GM23338 (cell line): ENCODE data around the gene TIAM1. TPM values are rescaled to one million over a fixed set of nuclear protein-coding genes. Genes with fewer than 3 reads are reported as not detected.

Experiments
- ATAC-seq: fragments of 200-7000 bp; cut with Tn5 transposase; 3 replicates; pipeline ENCODE4 v1.9.1; 2020
- DNase-seq: peaks from one replicate; pipeline ENCODE4 v3.0.0-alpha.2; 2015; ENCODE audit warnings: low spot score
- H2AFZ ChIP-seq: fragments of 200-600 bp; sonication (generic); 2 replicates; pipeline ENCODE4 v1.8.0; 2016; ENCODE audit warnings: antibody characterized with exemption, mild to moderate bottlenecking, moderate library complexity
- H3F3A ChIP-seq: fragments of 200-600 bp; sonication (generic); replicated peaks from 2 replicates; pipeline ENCODE4 v1.8.0; 2017; ENCODE audit warnings: antibody characterized with exemption, mixed run types, low read depth
- H3K27ac ChIP-seq: fragments of 200-600 bp; sonication (generic); 2 replicates; pipeline ENCODE4 v1.6.1; 2016; ENCODE audit warnings: low read depth
- H3K27me3 ChIP-seq: fragments of 200-600 bp; sonication (generic); 2 replicates; pipeline ENCODE4 v1.8.0; 2016; ENCODE audit warnings: mild to moderate bottlenecking, mixed run types, moderate library complexity; ENCODE audit not compliant: insufficient read depth
- H3K36me3 ChIP-seq: fragments of 200-600 bp; sonication (generic); 2 replicates; pipeline ENCODE4 v1.8.0; 2016; ENCODE audit warnings: mild to moderate bottlenecking; ENCODE audit not compliant: insufficient read depth
- H3K4me1 ChIP-seq: fragments of 200-600 bp; sonication (generic); 2 replicates; pipeline ENCODE4 v1.8.0; 2016; ENCODE audit warnings: mild to moderate bottlenecking, moderate library complexity; ENCODE audit not compliant: insufficient read depth
- H3K4me2 ChIP-seq: fragments of 200-600 bp; sonication (generic); 2 replicates; pipeline ENCODE4 v1.7.1; 2017; ENCODE audit warnings: mixed run types
- H3K4me3 ChIP-seq: fragments of 200-600 bp; sonication (generic); 2 replicates; pipeline ENCODE4 v1.6.1; 2016; ENCODE audit warnings: mixed run types
- H3K79me2 ChIP-seq: fragments of 200-600 bp; sonication (generic); replicated peaks from 2 replicates; pipeline ENCODE4 v1.8.0; 2017; ENCODE audit warnings: mild to moderate bottlenecking; ENCODE audit not compliant: insufficient read depth
- H3K9me2 ChIP-seq: fragments of 200-600 bp; sonication (generic); 2 replicates; pipeline ENCODE4 v1.8.0; 2017; ENCODE audit not compliant: insufficient read depth
- H4K20me1 ChIP-seq: fragments of 200-600 bp; sonication (generic); replicated peaks from 2 replicates; pipeline ENCODE4 v1.8.0; 2017; ENCODE audit warnings: mild to moderate bottlenecking; ENCODE audit not compliant: insufficient read depth
- H3K27ac Mint-ChIP-seq: 2 replicates; pipeline ENCODE4 v1.8.0; 2020; ENCODE audit warnings: inconsistent platforms, mild to moderate bottlenecking, moderate library complexity, mixed read lengths
- H3K27me3 Mint-ChIP-seq: 3 replicates; pipeline ENCODE4 v1.8.0; 2022; ENCODE audit warnings: low read depth, mild to moderate bottlenecking, moderate library complexity, mixed read lengths, inconsistent platforms; ENCODE audit not compliant: insufficient read depth, poor library complexity
- H3K36me3 Mint-ChIP-seq: 3 replicates; pipeline ENCODE4 v1.8.0; 2021; ENCODE audit warnings: low read depth, mild to moderate bottlenecking, inconsistent platforms, moderate library complexity, mixed read lengths
- H3K4me1 Mint-ChIP-seq: 3 replicates; pipeline ENCODE4 v1.8.0; 2020; ENCODE audit warnings: mild to moderate bottlenecking, inconsistent platforms, mixed read lengths
- H3K4me3 Mint-ChIP-seq: 3 replicates; pipeline ENCODE4 v1.8.0; 2021; ENCODE audit warnings: moderate library complexity, mild to moderate bottlenecking, inconsistent platforms, mixed read lengths
- H3K9me3 Mint-ChIP-seq: 3 replicates; pipeline ENCODE4 v1.8.0; 2020; ENCODE audit warnings: moderate library complexity, mild to moderate bottlenecking, inconsistent platforms, mixed read lengths
- CREB1 ChIP-seq: fragments of 250-450 bp; sonication (Bioruptor Pico); IDR thresholded peaks from 2 replicates; pipeline ENCODE4 v1.5.0; 2020; ENCODE audit warnings: low read depth, mild to moderate bottlenecking, moderate library complexity
- ETS1 ChIP-seq: IDR thresholded peaks from 2 replicates; pipeline ENCODE4 v1.6.1; 2016; ENCODE audit warnings: antibody characterized with exemption
- EZH2 ChIP-seq: fragments of 200-600 bp; sonication (generic); IDR thresholded peaks from one replicate; pipeline ENCODE4 v1.8.0; 2017; ENCODE audit warnings: antibody characterized with exemption, mild to moderate bottlenecking, low read depth; ENCODE audit not compliant: unreplicated experiment
- JUNB ChIP-seq: IDR thresholded peaks from one replicate; pipeline ENCODE4 v1.6.1; 2016; ENCODE audit warnings: antibody characterized with exemption; ENCODE audit not compliant: unreplicated experiment
- NANOG ChIP-seq: IDR thresholded peaks from 2 replicates; pipeline ENCODE4 v1.6.1; 2016; ENCODE audit warnings: antibody characterized with exemption, borderline replicate concordance
- POLR2AphosphoS5 ChIP-seq: IDR thresholded peaks from 2 replicates; pipeline ENCODE4 v1.6.1; 2016; ENCODE audit warnings: antibody characterized with exemption, low read depth
- REST ChIP-seq: IDR thresholded peaks from one replicate; pipeline ENCODE4 v1.6.1; 2018; ENCODE audit warnings: antibody characterized with exemption; ENCODE audit not compliant: unreplicated experiment
- ZNF331 ChIP-seq: fragments of 250-450 bp; sonication (Bioruptor Pico); IDR thresholded peaks from 2 replicates; pipeline ENCODE4 v1.5.0; 2020; ENCODE audit warnings: low read depth, mild to moderate bottlenecking, moderate library complexity
- polyA plus RNA-seq: library from polyadenylated mRNA; unstranded; fragments of >200 nt; fragmentation: Nextera tagmentation; extraction: Ambion mirVana; gene quantifications from 2 replicates; pipeline ENCODE4 v1.2.1, GENCODE V29; 2016
- total RNA-seq: library from RNA; depleted of rRNA; stranded (reverse); fragments of >200 nt; shearing (Covaris generic); gene quantifications from 2 replicates; pipeline ENCODE4 v1.2.3, GENCODE V29; 2014
- TF ChIP-seq, protein P1 (sequence below): fragments of 250-450 bp; sonication (Bioruptor Pico); IDR thresholded peaks from 2 replicates; pipeline ENCODE4 v1.5.0; 2020; ENCODE audit warnings: mild to moderate bottlenecking, moderate library complexity

Gene TIAM1
- total and polyA plus RNA-seq, 2 experiments from 2014 or later = 18.5 to 20.0 TPM

GRCh38 chr21:31204801-31205200 is 139.3 kb downstream of the TIAM1 start:
- Histone ChIP-seq H3K79me2 (no peaks in the 10 kb centered on the region), H4K20me1 (no peaks in the 10 kb centered on the region), H3K9me2 (no peaks in the 10 kb centered on the region), H3F3A (no peaks in the 10 kb centered on the region), H3K4me3 (no peak overlapping the region), H3K4me1 (no peaks in the 10 kb centered on the region), H2AFZ (no peak overlapping the region), H3K27me3 (no peaks in the 10 kb centered on the region), H3K4me2 (no peak overlapping the region), H3K36me3 (no peaks in the 10 kb centered on the region), H3K27ac (no peak overlapping the region)
- H3K9me3 Mint-ChIP-seq = no peaks in the 10 kb centered on the region
- H3K4me3 Mint-ChIP-seq = no peak overlapping the region
- H3K27ac Mint-ChIP-seq = no peak overlapping the region
- TF ChIP-seq NANOG = no peak
- TF ChIP-seq POLR2AphosphoS5 = no peak
- no peak for TF ChIP-seq REST
- no peak for TF ChIP-seq ETS1
- TF ChIP-seq CREB1 = no peak
- no peak for TF ChIP-seq ZNF331 (CRISPR knock-in tag)
- ATAC-seq (no peak), DNase-seq (no peak)
- H3K4me1 Mint-ChIP-seq = no peaks in the 10 kb centered on the region; the same call in 2 of the 3 replicates
- H3K36me3 Mint-ChIP-seq = peaks cover 3% of the 10 kb centered on the region; the same call in 2 of the 3 replicates
- H3K27me3 Mint-ChIP-seq = no peaks in the 10 kb centered on the region

DNA sequence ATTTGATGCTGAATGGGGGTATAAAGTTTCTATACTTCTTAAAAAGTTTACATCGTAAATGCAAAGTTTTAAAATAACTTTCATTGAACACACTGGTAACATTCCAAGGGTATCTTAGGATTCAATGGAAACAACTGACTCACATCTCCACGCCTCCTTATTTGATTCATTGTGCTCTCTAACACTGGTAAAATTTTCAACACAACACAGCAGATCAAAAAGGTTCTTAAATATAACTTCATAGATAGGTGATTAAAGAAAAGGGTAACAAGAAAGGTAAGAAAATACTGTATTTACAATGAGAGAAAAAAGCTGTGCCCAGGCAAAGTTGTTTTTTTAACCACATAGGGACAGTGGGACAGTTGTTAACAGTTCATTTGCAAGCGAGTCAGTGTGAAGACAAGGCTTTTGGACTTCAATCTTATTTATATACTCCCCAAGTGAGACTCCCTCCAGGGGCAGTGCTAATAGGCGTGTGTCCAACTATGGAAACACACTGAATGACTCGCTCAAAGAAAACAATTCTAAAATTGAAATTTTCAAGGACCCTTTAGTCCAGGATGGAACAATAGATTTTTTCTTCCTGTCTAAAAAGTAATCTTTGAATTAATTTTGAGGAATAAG is 140.5 kb downstream of the TIAM1 start:
- ATAC-seq (no peak), DNase-seq (no peak)
- no peak overlapping the region for H3K27ac ChIP-seq
- H3K36me3 Mint-ChIP-seq = no peaks in the 10 kb centered on the region; the same call in 2 of the 3 replicates
- no peak overlapping the region for H3K4me2 ChIP-seq
- no peaks in the 10 kb centered on the region for H3K4me1 ChIP-seq
- no peak overlapping the region for H3K27ac Mint-ChIP-seq
- no peak overlapping the region for H2AFZ ChIP-seq
- H4K20me1 ChIP-seq = no peaks in the 10 kb centered on the region
- H3K4me1 Mint-ChIP-seq = no peaks in the 10 kb centered on the region; the same call in 2 of the 3 replicates
- no peaks in the 10 kb centered on the region for H3K27me3 ChIP-seq
- no peaks in the 10 kb centered on the region for H3K27me3 Mint-ChIP-seq
- no peaks in the 10 kb centered on the region for H3K9me3 Mint-ChIP-seq
- no peak overlapping the region for H3K4me3 Mint-ChIP-seq
- no peaks in the 10 kb centered on the region for H3K79me2 ChIP-seq
- no peaks in the 10 kb centered on the region for H3F3A ChIP-seq
- no peak overlapping the region for H3K4me3 ChIP-seq
- no peaks in the 10 kb centered on the region for H3K36me3 ChIP-seq
- H3K9me2 ChIP-seq = no peaks in the 10 kb centered on the region
- TF ChIP-seq ETS1 (no peak), JUNB (no peak), EZH2 (no peak)
- TF ChIP-seq, protein P1, sequence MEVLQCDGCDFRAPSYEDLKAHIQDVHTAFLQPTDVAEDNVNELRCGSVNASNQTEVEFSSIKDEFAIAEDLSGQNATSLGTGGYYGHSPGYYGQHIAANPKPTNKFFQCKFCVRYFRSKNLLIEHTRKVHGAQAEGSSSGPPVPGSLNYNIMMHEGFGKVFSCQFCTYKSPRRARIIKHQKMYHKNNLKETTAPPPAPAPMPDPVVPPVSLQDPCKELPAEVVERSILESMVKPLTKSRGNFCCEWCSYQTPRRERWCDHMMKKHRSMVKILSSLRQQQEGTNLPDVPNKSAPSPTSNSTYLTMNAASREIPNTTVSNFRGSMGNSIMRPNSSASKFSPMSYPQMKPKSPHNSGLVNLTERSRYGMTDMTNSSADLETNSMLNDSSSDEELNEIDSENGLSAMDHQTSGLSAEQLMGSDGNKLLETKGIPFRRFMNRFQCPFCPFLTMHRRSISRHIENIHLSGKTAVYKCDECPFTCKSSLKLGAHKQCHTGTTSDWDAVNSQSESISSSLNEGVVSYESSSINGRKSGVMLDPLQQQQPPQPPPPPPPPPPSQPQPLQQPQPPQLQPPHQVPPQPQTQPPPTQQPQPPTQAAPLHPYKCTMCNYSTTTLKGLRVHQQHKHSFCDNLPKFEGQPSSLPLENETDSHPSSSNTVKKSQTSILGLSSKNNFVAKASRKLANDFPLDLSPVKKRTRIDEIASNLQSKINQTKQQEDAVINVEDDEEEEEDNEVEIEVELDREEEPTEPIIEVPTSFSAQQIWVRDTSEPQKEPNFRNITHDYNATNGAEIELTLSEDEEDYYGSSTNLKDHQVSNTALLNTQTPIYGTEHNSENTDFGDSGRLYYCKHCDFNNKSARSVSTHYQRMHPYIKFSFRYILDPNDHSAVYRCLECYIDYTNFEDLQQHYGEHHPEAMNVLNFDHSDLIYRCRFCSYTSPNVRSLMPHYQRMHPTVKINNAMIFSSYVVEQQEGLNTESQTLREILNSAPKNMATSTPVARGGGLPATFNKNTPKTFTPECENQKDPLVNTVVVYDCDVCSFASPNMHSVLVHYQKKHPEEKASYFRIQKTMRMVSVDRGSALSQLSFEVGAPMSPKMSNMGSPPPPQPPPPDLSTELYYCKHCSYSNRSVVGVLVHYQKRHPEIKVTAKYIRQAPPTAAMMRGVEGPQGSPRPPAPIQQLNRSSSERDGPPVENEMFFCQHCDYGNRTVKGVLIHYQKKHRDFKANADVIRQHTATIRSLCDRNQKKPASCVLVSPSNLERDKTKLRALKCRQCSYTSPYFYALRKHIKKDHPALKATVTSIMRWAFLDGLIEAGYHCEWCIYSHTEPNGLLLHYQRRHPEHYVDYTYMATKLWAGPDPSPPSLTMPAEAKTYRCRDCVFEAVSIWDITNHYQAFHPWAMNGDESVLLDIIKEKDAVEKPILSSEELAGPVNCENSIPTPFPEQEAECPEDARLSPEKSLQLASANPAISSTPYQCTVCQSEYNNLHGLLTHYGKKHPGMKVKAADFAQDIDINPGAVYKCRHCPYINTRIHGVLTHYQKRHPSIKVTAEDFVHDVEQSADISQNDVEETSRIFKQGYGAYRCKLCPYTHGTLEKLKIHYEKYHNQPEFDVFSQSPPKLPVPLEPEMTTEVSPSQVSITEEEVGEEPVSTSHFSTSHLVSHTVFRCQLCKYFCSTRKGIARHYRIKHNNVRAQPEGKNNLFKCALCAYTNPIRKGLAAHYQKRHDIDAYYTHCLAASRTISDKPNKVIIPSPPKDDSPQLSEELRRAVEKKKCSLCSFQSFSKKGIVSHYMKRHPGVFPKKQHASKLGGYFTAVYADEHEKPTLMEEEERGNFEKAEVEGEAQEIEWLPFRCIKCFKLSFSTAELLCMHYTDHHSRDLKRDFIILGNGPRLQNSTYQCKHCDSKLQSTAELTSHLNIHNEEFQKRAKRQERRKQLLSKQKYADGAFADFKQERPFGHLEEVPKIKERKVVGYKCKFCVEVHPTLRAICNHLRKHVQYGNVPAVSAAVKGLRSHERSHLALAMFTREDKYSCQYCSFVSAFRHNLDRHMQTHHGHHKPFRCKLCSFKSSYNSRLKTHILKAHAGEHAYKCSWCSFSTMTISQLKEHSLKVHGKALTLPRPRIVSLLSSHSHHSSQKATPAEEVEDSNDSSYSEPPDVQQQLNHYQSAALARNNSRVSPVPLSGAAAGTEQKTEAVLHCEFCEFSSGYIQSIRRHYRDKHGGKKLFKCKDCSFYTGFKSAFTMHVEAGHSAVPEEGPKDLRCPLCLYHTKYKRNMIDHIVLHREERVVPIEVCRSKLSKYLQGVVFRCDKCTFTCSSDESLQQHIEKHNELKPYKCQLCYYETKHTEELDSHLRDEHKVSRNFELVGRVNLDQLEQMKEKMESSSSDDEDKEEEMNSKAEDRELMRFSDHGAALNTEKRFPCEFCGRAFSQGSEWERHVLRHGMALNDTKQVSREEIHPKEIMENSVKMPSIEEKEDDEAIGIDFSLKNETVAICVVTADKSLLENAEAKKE = no peak
